IMR-90 (cell line): ENCODE data around the gene APOL2. TPM values are rescaled to one million over a fixed set of nuclear protein-coding genes. Genes with fewer than 3 reads are reported as not detected.

ENCODE experiments used
- ATAC-seq: fragments of 200-7000 bp; cut with Tn5 transposase; 2 replicates; pipeline ENCODE4 v1.9.1; 2020; ENCODE audit warnings: low read depth, mild to moderate bottlenecking, moderate library complexity
- BruUV-seq: library from RNA; stranded (reverse); fragments of 400-500 nt; replicated peaks from 2 replicates; lab custom pipeline; 2021; lab: Mats Ljungman, UMichigan
- CTCF ChIA-PET: fragments of 300-600 bp; formaldehyde crosslinking; extraction: SDS; loops from one replicate; lab custom pipeline; 2021; ENCODE audit warnings: antibody characterized with exemption; lab: Yijun Ruan, JAX
- POLR2A ChIA-PET: fragments of 300-600 bp; sonication (Branson Sonifier 250); formaldehyde crosslinking; loops from one replicate; lab custom pipeline; 2022; ENCODE audit warnings: antibody characterized with exemption; ENCODE audit not compliant: unreplicated experiment; lab: Charles Lee
- DNase-seq: peaks from one replicate; pipeline ENCODE4 v3.0.0; 2013
- H2AFZ ChIP-seq: replicated peaks from 2 replicates; pipeline ENCODE3; 2013; ENCODE audit warnings: low read length, mild to moderate bottlenecking; ENCODE audit not compliant: poor library complexity
- H2AK5ac ChIP-seq: 2 replicates; pipeline ENCODE4 v1.6.1; 2013; ENCODE audit warnings: low read depth, low read length, inconsistent platforms
- H2AK9ac ChIP-seq: replicated peaks from 2 replicates; pipeline ENCODE3; 2013; ENCODE audit warnings: mild to moderate bottlenecking, low read depth, low read length, moderate library complexity; ENCODE audit not compliant: poor library complexity
- H2BK120ac ChIP-seq: 2 replicates; pipeline ENCODE4 v1.6.1; 2013; ENCODE audit warnings: low read depth, low read length, inconsistent platforms
- H2BK15ac ChIP-seq: 3 replicates; pipeline ENCODE4 v1.6.1; 2013; ENCODE audit warnings: low read depth, low read length, inconsistent platforms
- H2BK20ac ChIP-seq: 2 replicates; pipeline ENCODE4 v1.6.1; 2013; ENCODE audit warnings: low read depth, mild to moderate bottlenecking, inconsistent platforms, low read length, moderate library complexity
- H2BK5ac ChIP-seq: 2 replicates; pipeline ENCODE4 v1.6.1; 2013; ENCODE audit warnings: mild to moderate bottlenecking, low read depth, low read length, inconsistent platforms; ENCODE audit not compliant: poor library complexity, severe bottlenecking
- H3K14ac ChIP-seq: replicated peaks from 2 replicates; pipeline ENCODE4 v1.6.1; 2013; ENCODE audit warnings: low read depth, low read length, inconsistent platforms
- H3K18ac ChIP-seq: 2 replicates; pipeline ENCODE4 v1.6.1; 2013; ENCODE audit warnings: low read depth, low read length, control low read depth
- H3K23ac ChIP-seq: 2 replicates; pipeline ENCODE4 v1.6.1; 2013; ENCODE audit warnings: low read depth, low read length, inconsistent platforms
- H3K27ac ChIP-seq: 2 replicates; pipeline ENCODE4 v1.5.1; 2013; ENCODE audit warnings: mild to moderate bottlenecking, control low read depth, low read length; ENCODE audit not compliant: insufficient read depth
- H3K27me3 ChIP-seq: 2 replicates; pipeline ENCODE4 v1.6.1; 2013; ENCODE audit warnings: low read length; ENCODE audit not compliant: control insufficient read depth, insufficient read depth
- H3K36me3 ChIP-seq: 2 replicates; pipeline ENCODE4 v1.6.1; 2013; ENCODE audit warnings: low read length, mixed read lengths; ENCODE audit not compliant: control insufficient read depth, insufficient read depth
- H3K4ac ChIP-seq: 2 replicates; pipeline ENCODE4 v1.6.1; 2013; ENCODE audit warnings: low read depth, low read length, inconsistent platforms
- H3K4me1 ChIP-seq: 2 replicates; pipeline ENCODE4 v1.6.1; 2013; ENCODE audit warnings: low read length, mixed read lengths; ENCODE audit not compliant: control insufficient read depth, insufficient read depth
- H3K4me2 ChIP-seq: 2 replicates; pipeline ENCODE4 v1.6.1; 2013; ENCODE audit warnings: low read depth, mild to moderate bottlenecking, control low read depth, low read length, moderate library complexity
- H3K4me3 ChIP-seq: 2 replicates; pipeline ENCODE4 v1.5.1; 2013; ENCODE audit warnings: low read depth, mild to moderate bottlenecking, control low read depth, low read length, moderate library complexity; ENCODE audit not compliant: insufficient read depth
- H3K56ac ChIP-seq: 2 replicates; pipeline ENCODE4 v1.6.1; 2013; ENCODE audit warnings: low read length, inconsistent platforms; ENCODE audit not compliant: insufficient read depth; ENCODE audit errors: extremely low read depth
- H3K79me1 ChIP-seq, 2 experiments: 2 replicates each; pipeline ENCODE4 v1.6.1; 2013; ENCODE audit warnings: low read length in 2 of 2, inconsistent platforms in 1 of 2, low read depth in 1 of 2
- H3K9ac ChIP-seq: 2 replicates; pipeline ENCODE4 v1.6.1; 2013; ENCODE audit warnings: low read depth, low read length, control low read depth
- H3K9me1 ChIP-seq: 2 replicates; pipeline ENCODE4 v1.6.1; 2013; ENCODE audit warnings: low read length, inconsistent platforms; ENCODE audit not compliant: insufficient read depth
- H3K9me3 ChIP-seq: 2 replicates; pipeline ENCODE4 v1.6.1; 2013; ENCODE audit warnings: low read length; ENCODE audit not compliant: control insufficient read depth, insufficient read depth
- H4K20me1 ChIP-seq: 2 replicates; pipeline ENCODE4 v1.6.1; 2013; ENCODE audit warnings: low read length, inconsistent platforms; ENCODE audit not compliant: insufficient read depth
- H4K5ac ChIP-seq: 2 replicates; pipeline ENCODE4 v1.6.1; 2013; ENCODE audit warnings: mild to moderate bottlenecking, low read depth, low read length, control low read depth
- H4K8ac ChIP-seq, 2 experiments: 2 replicates each; pipeline ENCODE4 v1.6.1; 2013; ENCODE audit warnings: low read depth in 2 of 2, low read length in 2 of 2, control low read depth in 1 of 2, inconsistent platforms in 1 of 2
- H4K91ac ChIP-seq: 2 replicates; pipeline ENCODE4 v1.6.1; 2013; ENCODE audit warnings: low read depth, low read length, inconsistent platforms; ENCODE audit not compliant: insufficient read depth
- BHLHE40 ChIP-seq: fragments of 150-350 bp; IDR thresholded peaks from 2 replicates; pipeline ENCODE4 v1.6.1; 2016; ENCODE audit warnings: mild to moderate bottlenecking, low read depth, low read length
- CHD1 ChIP-seq: IDR thresholded peaks from 2 replicates; pipeline ENCODE4 v1.6.1; 2012; ENCODE audit warnings: low read depth, low read length, improper control_type of control experiment
- CTCF ChIP-seq: conservative IDR thresholded peaks from 2 replicates; pipeline ENCODE4 v1.5.1; 2012; ENCODE audit warnings: mild to moderate bottlenecking, low read depth, low read length, improper control_type of control experiment
- FOS ChIP-seq: fragments of 150-350 bp; IDR thresholded peaks from 2 replicates; pipeline ENCODE4 v1.6.1; 2016; ENCODE audit warnings: low read depth, low read length
- RAD21 ChIP-seq: IDR thresholded peaks from 2 replicates; pipeline ENCODE4 v1.6.1; 2012; ENCODE audit warnings: low read length, improper control_type of control experiment
- SMC3 ChIP-seq: fragments of 150-350 bp; IDR thresholded peaks from 2 replicates; pipeline ENCODE4 v1.6.1; 2016; ENCODE audit warnings: low read depth, mild to moderate bottlenecking, antibody characterized with exemption, low read length, moderate library complexity
- USF2 ChIP-seq: fragments of 150-350 bp; IDR thresholded peaks from 2 replicates; pipeline ENCODE4 v1.6.1; 2017; ENCODE audit warnings: mild to moderate bottlenecking, antibody characterized with exemption, low read length, low read depth
- WGBS, 2 experiments: methylation state at CpG; one replicate each; pipeline versions ENCODE4 v1.1.5 to v1.1.7; 2013; ENCODE audit warnings: missing lambda C conversion rate in 2 of 2; ENCODE audit not compliant: insufficient read length in 1 of 2; ENCODE audit errors: extremely low coverage in 2 of 2; 5-methylcytosine and 5-hydroxymethylcytosine counted together
- dilution Hi-C: fragments of 300-500 bp; cut with HindIII; formaldehyde crosslinking; loops from one replicate; pipeline ENCODE4 v1.14.3; 2018; ENCODE audit warnings: low sequenced_read_pairs; ENCODE audit not compliant: unreplicated experiment
- in situ Hi-C: fragments of 300-500 bp; cut with MboI; formaldehyde crosslinking; loops from 3 replicates; pipeline ENCODE4 v1.14.3; 2019; ENCODE audit warnings: low sequenced_read_pairs, inconsistent platforms, mixed read lengths
- intact Hi-C: fragments of 100-400 bp; cut with micrococcal nuclease; formaldehyde crosslinking; loops from 2 replicates; pipeline ENCODE4 v1.10.0; 2022
- polyA plus RNA-seq, 3 experiments: library from polyadenylated mRNA; depleted of rRNA; stranded (reverse); fragments of >200 nt; gene quantifications; 2 replicates each; pipeline ENCODE4 v1.2.3, GENCODE V29; 2012; ENCODE audit warnings: low replicate concordance in 1 of 3
- total RNA-seq: library from RNA; depleted of rRNA; stranded (reverse); fragments of >200 nt; gene quantifications from 2 replicates; pipeline ENCODE4 v1.2.3, GENCODE V29; 2012

Gene APOL2
- total and polyA plus RNA-seq, 2 of the 4 experiments (the other 2 are of a cell fraction): 13.1 to 57.5 TPM

- no peaks in the 10 kb centered on the region for H3K36me3 ChIP-seq
- no peak overlapping the region for H4K8ac ChIP-seq
- H2BK15ac ChIP-seq: no peak overlapping the region
- H2BK20ac ChIP-seq: no peak overlapping the region
- dilution Hi-C loops: no loop called here
- no peaks in the 10 kb centered on the region for H3K79me1 ChIP-seq
- no TSS peak for BruUV-seq
- no peak overlapping the region for H2AK9ac ChIP-seq
- H3K9me3 ChIP-seq: no peaks in the 10 kb centered on the region
- peak overlapping the region; percentile 25 for H2AFZ ChIP-seq
- H3K9ac ChIP-seq: no peak overlapping the region
- H2BK5ac ChIP-seq: no peak overlapping the region
- H3K9me1 ChIP-seq: peaks cover 4% of the 10 kb centered on the region; the same call in 1 of the 2 replicates
- in situ Hi-C loops: no loop called here
- H3K18ac ChIP-seq: no peak overlapping the region
- peaks cover 3% of the 10 kb centered on the region; the same call in 1 of the 2 replicates for H3K4me1 ChIP-seq
- H4K91ac ChIP-seq: no peak overlapping the region
- H2BK120ac ChIP-seq: no peak overlapping the region
- WGBS, 2 experiments: no CpG with 5 or more reads among the region's 7 CpGs
- no peak overlapping the region for H3K4ac ChIP-seq
- CTCF ChIA-PET: no interaction called here
- H3K27me3 ChIP-seq: peaks cover 11% of the 10 kb centered on the region
- H3K56ac ChIP-seq: no peak overlapping the region
- H3K4me2 ChIP-seq: peak overlapping the region; percentile 20
- H4K20me1 ChIP-seq: no peaks in the 10 kb centered on the region
- POLR2A ChIA-PET: no interaction called here
- H4K5ac ChIP-seq: no peak overlapping the region
- TF ChIP-seq SMC3: peak; percentile 53
- no peak for TF ChIP-seq USF2
- no peak for TF ChIP-seq BHLHE40
- no peak for TF ChIP-seq CHD1
- peak; percentile 55 for TF ChIP-seq RAD21
- TF ChIP-seq FOS: no peak
- TF ChIP-seq CTCF: peak; percentile 48
- H3K14ac ChIP-seq: no peak overlapping the region
- intact Hi-C loops: no loop called here
- H2AK5ac ChIP-seq: no peak overlapping the region
- H3K4me3 ChIP-seq: no peak overlapping the region
- no peak overlapping the region for H3K23ac ChIP-seq
- DNase-seq (no peak), ATAC-seq (peak; percentile 81)
- no peak overlapping the region for H3K27ac ChIP-seq
Measured at GRCh38 chr22:36221799-36222751, 17.3 kb downstream of the APOL2 start.
